GM20000 (cell line): ENCODE results near the gene CALML5.

Experiments used
- DNase-seq: peaks from one replicate; pipeline ENCODE4 v3.0.0; 2012; ENCODE audit warnings: low spot score
- TF ChIP-seq, protein P1 (sequence below): IDR thresholded peaks from 2 replicates; pipeline ENCODE4 v1.5.1; 2012; ENCODE audit warnings: mild to moderate bottlenecking, control low read depth; ENCODE audit errors: extremely low read depth, missing control alignments

CALML5 gene

DNA sequence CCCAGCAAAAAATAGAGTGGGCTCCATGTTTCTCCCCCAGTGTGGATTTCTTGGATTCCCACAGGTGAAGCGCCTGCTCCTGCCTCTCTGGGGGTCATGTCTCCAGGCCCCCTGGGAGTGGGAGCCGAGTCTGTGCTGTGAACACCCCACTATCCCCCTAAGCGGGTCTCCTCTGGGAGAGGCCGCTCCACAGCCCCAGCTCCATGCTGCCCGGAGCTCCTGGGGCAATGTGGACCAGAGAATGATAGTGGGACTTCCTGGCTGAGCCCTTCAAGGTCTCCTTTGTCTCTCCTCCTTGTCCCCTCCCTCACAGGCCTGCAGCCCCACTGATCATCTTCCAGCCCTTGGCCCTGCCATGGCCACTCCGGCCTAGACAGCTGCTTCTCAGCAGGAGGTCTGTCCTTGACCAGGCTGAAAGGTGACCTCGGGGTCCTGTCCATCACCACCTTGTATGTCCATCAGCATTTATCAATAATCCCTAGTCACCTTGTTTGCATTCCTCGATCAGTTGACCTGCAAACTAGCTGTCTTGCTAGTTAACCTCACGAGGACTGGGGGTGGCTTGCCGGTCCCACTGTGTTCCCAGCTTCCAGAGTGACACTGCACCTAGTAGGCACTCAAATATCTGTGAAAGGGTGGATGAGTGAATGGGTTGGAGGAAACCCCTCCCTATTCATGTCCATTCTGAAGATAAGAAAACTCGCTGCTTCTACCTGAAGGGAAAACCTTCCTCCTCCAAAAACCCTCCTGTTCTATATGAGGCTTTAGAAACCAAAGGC, 24.6 kb upstream of the CALML5 start:
- TF ChIP-seq, protein P1, sequence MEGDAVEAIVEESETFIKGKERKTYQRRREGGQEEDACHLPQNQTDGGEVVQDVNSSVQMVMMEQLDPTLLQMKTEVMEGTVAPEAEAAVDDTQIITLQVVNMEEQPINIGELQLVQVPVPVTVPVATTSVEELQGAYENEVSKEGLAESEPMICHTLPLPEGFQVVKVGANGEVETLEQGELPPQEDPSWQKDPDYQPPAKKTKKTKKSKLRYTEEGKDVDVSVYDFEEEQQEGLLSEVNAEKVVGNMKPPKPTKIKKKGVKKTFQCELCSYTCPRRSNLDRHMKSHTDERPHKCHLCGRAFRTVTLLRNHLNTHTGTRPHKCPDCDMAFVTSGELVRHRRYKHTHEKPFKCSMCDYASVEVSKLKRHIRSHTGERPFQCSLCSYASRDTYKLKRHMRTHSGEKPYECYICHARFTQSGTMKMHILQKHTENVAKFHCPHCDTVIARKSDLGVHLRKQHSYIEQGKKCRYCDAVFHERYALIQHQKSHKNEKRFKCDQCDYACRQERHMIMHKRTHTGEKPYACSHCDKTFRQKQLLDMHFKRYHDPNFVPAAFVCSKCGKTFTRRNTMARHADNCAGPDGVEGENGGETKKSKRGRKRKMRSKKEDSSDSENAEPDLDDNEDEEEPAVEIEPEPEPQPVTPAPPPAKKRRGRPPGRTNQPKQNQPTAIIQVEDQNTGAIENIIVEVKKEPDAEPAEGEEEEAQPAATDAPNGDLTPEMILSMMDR = no peak
- no peak for DNase-seq

DNA sequence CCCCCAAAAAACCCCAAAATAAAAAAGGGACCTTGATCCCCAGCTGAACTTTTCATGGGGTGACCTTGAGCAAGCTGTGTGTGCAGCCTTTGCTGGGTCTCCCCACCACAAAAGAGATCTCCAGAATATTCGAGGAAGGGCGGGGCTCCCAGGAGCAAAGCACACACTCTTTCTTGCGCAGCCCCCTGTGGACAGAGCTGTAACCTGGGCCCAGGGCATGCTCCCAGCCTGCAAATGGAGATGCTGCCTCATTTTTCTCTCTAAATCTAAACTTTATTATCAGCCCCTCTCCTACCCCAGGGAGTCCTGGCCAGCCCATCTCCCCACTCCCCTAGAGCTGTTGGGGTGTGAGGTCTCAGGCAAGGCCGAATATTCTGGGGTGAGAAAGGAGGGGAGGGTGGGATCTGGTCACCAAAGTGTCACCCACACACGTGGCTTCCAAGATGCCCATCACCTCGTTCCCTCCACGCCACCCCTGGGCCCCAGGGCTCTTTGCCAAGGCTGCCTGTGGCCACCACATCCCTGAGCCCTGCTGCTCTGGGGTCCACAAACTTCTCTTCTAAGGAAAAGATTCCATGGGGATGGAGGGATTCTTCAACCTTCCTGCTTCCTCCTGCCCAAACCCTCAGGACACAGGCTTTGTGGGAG, 23.7 kb upstream of the CALML5 start:
- TF ChIP-seq, protein P1 = no peak
- no peak for DNase-seq

DNA sequence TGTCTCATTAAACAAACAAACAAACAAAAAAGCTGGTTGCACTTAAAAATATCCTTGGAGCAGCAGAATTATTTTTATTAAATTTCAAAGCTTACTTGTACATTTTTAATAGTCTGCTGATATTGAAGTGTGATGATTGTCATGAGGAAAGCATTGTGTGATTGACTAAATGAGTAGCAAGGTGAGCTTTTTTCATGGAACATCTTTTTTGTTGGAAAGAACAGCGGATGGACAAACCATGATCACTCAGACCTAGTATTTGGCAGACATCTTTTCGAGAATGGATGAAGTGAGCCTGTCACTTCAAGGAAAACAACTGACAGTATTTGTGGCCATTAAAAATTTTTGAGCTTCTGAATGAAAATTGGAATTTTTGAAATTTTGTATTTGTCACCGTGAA, 19.7 kb upstream of the CALML5 start:
- DNase-seq = no peak
- TF ChIP-seq, protein P1 = no peak

DNA sequence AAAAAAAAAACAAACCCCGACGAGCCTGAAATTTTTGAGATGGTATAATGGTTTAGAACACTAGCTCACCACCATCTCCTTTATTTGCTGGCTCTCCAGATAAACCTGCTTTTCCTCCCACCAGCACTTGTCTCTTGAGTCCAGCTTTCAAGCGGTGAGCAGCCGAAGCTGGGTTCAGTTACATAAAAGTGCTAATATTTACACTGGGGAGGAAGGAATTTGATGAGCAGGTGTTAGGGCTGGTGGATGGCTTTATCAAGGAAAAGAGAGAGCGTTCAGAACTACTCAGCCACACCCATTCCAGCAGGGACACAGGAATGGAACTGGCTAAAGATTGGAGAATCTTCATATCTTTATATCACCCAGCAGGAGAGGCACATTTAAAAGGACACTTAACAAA, 18.8 kb upstream of the CALML5 start:
- DNase-seq = no peak
- TF ChIP-seq, protein P1 = no peak

DNA sequence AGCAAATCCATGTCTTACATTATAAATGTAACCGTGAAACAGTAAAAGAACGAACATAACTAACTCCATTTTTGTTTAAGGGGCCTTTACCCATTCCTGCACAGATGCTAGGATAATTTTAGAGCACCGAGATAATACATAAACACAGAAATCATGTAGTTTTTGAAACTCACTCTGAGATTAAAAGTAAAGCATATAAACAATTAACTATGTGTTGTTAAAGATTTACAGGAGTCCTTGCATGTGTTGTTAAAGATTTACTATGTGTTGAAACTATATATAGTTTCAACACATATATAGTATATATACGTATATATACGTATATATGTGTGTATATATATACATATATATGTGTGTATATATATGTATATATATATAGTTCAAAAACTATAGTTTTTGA, 18.2 kb upstream of the CALML5 start:
- DNase-seq = no peak
- TF ChIP-seq, protein P1 = no peak

DNA sequence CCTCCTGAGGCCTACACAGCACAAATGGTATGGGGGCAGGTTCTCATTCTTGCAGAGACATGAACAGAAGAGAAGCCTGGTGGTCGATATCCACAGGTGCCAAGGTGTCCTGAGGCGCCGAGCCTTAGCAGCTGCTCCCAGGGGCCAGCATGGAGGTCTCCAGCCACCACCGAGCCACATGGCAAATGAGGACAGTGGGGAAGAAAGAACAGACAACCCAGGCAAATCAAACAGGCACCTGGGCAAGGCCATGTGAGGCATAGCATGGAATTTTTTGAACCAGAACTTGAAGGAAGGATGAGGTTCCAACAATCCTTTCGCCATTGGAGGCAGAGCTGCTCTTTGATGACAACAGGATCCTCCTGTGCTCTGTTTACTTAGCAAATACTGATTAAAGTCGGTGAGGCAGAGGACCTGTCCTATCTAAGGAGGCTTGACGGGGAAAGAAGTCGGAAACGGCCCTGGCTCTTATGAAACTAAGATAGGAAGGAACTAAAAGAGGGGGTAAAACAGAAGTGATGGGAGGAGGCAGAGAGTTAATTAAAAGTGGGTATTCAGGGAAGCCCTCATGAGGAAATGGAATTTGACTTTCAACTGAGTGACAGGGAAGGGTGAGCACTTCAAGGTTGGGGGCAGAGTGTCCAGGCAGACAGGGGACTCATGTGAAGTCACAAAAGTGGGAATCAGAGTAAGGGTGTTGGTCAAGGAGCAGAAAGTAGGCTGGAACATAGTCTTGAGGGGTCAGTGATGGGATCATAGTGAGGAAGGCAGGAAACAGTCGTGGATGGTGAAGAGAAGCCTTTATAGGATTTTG, 16.8 kb upstream of the CALML5 start:
- no peak for DNase-seq
- TF ChIP-seq, protein P1 = no peak
